Adrenal gland (tissue), 12 donors: ENCODE results near the gene PPP2R2C. TPM values are rescaled to one million over a fixed set of nuclear protein-coding genes. Genes with fewer than 3 reads are reported as not detected.

Experiments
- DNase-seq, 7 donors: peaks; one replicate each; pipeline ENCODE4 v3.0.0-alpha.2; 2019 to 2020
- H3K27ac ChIP-seq, 5 donors: fragments of 200-600 bp; sonication (generic) in 4 of 5; 1 replicate in 3 of 5; 2 replicates in 2 of 5; pipeline versions ENCODE4 v1.5.1 to v1.8.0; 2016 to 2020; ENCODE audit warnings: mild to moderate bottlenecking in 1 of 5
- H3K27me3 ChIP-seq: fragments of 200-600 bp; 2 replicates; pipeline ENCODE4 v1.8.0; 2021
- H3K36me3 ChIP-seq, 2 donors: fragments of 200-600 bp; replicated peaks in 1 of 2; 1 replicate in 1 of 2; 2 replicates in 1 of 2; pipeline versions ENCODE4 v1.5.1 to v1.8.0; 2018 to 2022
- H3K4me1 ChIP-seq, 2 donors: fragments of 200-600 bp; replicated peaks in 1 of 2; 1 replicate in 1 of 2; 2 replicates in 1 of 2; pipeline versions ENCODE4 v1.5.1 to v1.8.0; 2018 to 2021
- H3K4me3 ChIP-seq, 4 donors: fragments of 200-600 bp; sonication (generic) in 3 of 4; one replicate each; pipeline ENCODE4 v1.5.1; 2016 to 2018
- H3K9me3 ChIP-seq, 3 donors: fragments of 200-600 bp; sonication (generic) in 1 of 3; replicated peaks in 1 of 3; 1 replicate in 2 of 3; 2 replicates in 1 of 3; pipeline versions ENCODE4 v1.5.1 to v1.8.0; 2016 to 2021
- CTCF ChIP-seq, 6 experiments: fragments of 450-650 bp in 4 of 6; fragments of 200-600 bp in 2 of 6; sonication (generic) in 1 of 6; IDR thresholded peaks; 1 replicate in 5 of 6; 2 replicates in 1 of 6; pipeline versions ENCODE4 v1.5.1 to v1.8.0; 2016 to 2021; ENCODE audit warnings: antibody characterized with exemption in 6 of 6, mild to moderate bottlenecking in 2 of 6, moderate library complexity in 1 of 6
- POLR2A ChIP-seq, 2 donors: fragments of 450-650 bp; IDR thresholded peaks; one replicate each; pipeline ENCODE4 v1.6.1; 2017; ENCODE audit warnings: antibody characterized with exemption in 2 of 2, mild to moderate bottlenecking in 2 of 2, moderate library complexity in 1 of 2
- WGBS, 4 donors: extraction: QIAGEN DNeasy Blood & Tissue Kit in 2 of 4; methylation state at CpG; one replicate each; pipeline versions ENCODE4 v1.1.5 to v1.1.7; 2013 to 2017; 5-methylcytosine and 5-hydroxymethylcytosine counted together
- intact Hi-C, 2 donors: fragments of 100-400 bp; cut with DNase I; formaldehyde crosslinking; loops; one replicate each; pipeline versions ENCODE4 v1.14.1 to v1.15.0; 2022 to 2023
- polyA plus RNA-seq, 3 donors: library from polyadenylated mRNA; stranded (reverse); fragments of 200-250 nt in 2 of 3; fragments of 350-450 nt in 1 of 3; fragmentation: Illumina TruSeq in 1 of 3; extraction: RNeasy Lipid Tissue Mini Kit (QIAGEN cat#74804) in 1 of 3; gene quantifications; one replicate each; pipeline ENCODE4 v1.2.3, GENCODE V29; 2013 to 2014
- total RNA-seq, 9 donors: library from RNA; depleted of rRNA in 4 of 9; stranded (reverse); fragments of >200 nt in 4 of 9; fragments of 120-200 nt in 1 of 9; fragmentation: NEBNext Ultra II Directional in 1 of 9; extraction: Animal tissue kit (Norgen Biotek cat#: 25700) in 1 of 9; gene quantifications; one replicate each; pipeline versions ENCODE4 v1.1.0 to v1.2.4, GENCODE V29; 2013 to 2023
- donor health status: healthy with polysubstance abuse.
- donor health status: Bipolar disorder and iron deficiency.
- donor health status: DM: yes; HTN: yes; CAD: no.
- donor health status: DM: no; HTN: no; CAD: no.
- donor health status: DM: no; HTN: no; CAD: no.
- donor health status: DM: yes; HTN: yes; CAD: no.

Gene PPP2R2C
- total and polyA plus RNA-seq, 12 donors: 0.17 to 7.2 (median 2.0) TPM; not detected in 3

GRCh38 chr4:6369924-6370645 lies 102.3 kb downstream of the PPP2R2C start:
- no peaks in the 10 kb centered on the region for H3K4me1 ChIP-seq
- no peak for TF ChIP-seq POLR2A (IDR thresholded peaks at IDR 0.05)
- TF ChIP-seq CTCF (IDR thresholded peaks at IDR 0.05): no peak
- intact Hi-C loops: no loop called here
- no peaks in the 10 kb centered on the region for H3K36me3 ChIP-seq
- no peaks in the 10 kb centered on the region for H3K27me3 ChIP-seq
- 52 to 65% (median 56%) methylated on average over 7 to 17 of the region's 17 CpGs for WGBS, 4 donors
- DNase-seq: no peak
- H3K27ac ChIP-seq: no peak overlapping the region
- no peak overlapping the region for H3K4me3 ChIP-seq
- H3K9me3 ChIP-seq: no peaks in the 10 kb centered on the region

GRCh38 chr4:6369511-6369910 lies 102.9 kb downstream of the PPP2R2C start:
- TF ChIP-seq CTCF (IDR thresholded peaks at IDR 0.05): no peak
- TF ChIP-seq POLR2A (IDR thresholded peaks at IDR 0.05): no peak
- no peak for DNase-seq
- Histone ChIP-seq H3K36me3 (no peaks in the 10 kb centered on the region), H3K27ac (no peak overlapping the region), H3K4me3 (no peak overlapping the region), H3K4me1 (no peaks in the 10 kb centered on the region), H3K27me3 (no peaks in the 10 kb centered on the region), H3K9me3 (no peaks in the 10 kb centered on the region)
- 48 to 73% (median 65%) methylated on average over 8 of the region's 8 CpGs for WGBS, 4 donors
- intact Hi-C loops: no loop called here

- Histone ChIP-seq H3K4me1 (no peaks in the 10 kb centered on the region), H3K27ac (no peak overlapping the region), H3K36me3 (no peaks in the 10 kb centered on the region), H3K27me3 (no peaks in the 10 kb centered on the region), H3K9me3 (no peaks in the 10 kb centered on the region), H3K4me3 (no peak overlapping the region)
- no peak for DNase-seq
- no peak for TF ChIP-seq POLR2A (IDR thresholded peaks at IDR 0.05)
- TF ChIP-seq CTCF (IDR thresholded peaks at IDR 0.05): no peak
- 51 to 63% (median 59%) methylated on average over 8 of the region's 8 CpGs for WGBS, 4 donors
- intact Hi-C loops: no loop called here
These were observed 103.4 kb downstream of the PPP2R2C start for GRCh38 chr4:6369035-6369434.

- Histone ChIP-seq H3K4me3 (no peak overlapping the region), H3K27ac (no peak overlapping the region), H3K4me1 (no peaks in the 10 kb centered on the region), H3K9me3 (no peaks in the 10 kb centered on the region), H3K36me3 (no peaks in the 10 kb centered on the region), H3K27me3 (no peaks in the 10 kb centered on the region)
- DNase-seq: no peak
- intact Hi-C loops: no loop called here
- 67 to 72% (median 69%) methylated on average over 12 of the region's 12 CpGs for WGBS, 4 donors
- no peak for TF ChIP-seq CTCF (IDR thresholded peaks at IDR 0.05)
- no peak for TF ChIP-seq POLR2A (IDR thresholded peaks at IDR 0.05)
These were observed 103.8 kb downstream of the PPP2R2C start for GRCh38 chr4:6368601-6369000.
